Putamen (tissue), 1 donor: ENCODE results near the gene MTCH2.

Experiments used
- DNase-seq: peaks from one replicate; pipeline ENCODE4 v3.0.0-alpha.2; 2016; ENCODE audit warnings: low spot score

The MTCH2 gene

DNA sequence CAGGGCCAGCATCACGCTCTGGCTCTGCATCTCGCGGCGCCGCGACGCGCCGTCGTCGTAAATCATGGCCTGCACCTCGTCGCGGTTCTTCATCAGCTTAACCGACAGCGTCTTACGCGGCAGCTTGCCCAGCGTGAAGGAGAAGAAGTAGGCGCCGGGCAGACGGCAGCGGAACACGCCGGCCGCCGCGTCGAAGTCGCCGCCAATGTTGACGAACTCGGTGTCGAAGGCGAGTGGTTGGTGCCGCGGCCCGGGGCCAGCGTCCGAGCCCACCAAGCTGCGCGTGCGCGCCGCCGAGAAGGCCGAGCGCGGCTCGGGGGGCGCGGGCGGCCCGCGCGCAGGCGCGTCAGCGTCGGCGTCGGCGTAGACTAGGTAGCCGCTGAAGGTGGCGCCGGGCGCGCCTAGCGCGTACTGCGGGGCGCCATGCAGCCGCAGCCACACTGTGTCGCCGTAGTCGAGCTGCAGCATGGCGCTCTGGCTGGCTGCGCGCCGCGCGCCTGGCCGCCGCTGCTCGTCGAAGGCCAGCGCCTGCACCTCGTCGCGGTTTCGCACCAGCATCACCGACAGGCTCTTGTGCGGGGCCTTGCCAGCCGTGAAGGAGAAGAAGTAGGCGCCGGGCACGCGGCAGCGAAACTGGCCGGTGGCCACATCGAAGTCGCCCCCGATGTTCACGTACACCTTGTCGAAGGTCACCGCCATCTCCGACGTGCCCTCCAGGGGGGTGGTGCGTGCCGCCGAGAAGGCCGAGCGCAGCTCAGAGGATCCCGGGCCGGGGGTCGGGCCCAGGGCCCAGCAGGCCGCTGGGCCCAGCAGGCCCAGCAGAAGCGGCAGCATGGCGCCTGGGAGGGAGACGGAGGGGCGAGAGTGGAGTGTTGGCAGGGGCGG, 52.1 kb downstream of the MTCH2 start:
- no peak for DNase-seq

- no peak for DNase-seq
Observed at GRCh38 chr11:47589584-47589976, 52.8 kb downstream of the MTCH2 start.

DNA sequence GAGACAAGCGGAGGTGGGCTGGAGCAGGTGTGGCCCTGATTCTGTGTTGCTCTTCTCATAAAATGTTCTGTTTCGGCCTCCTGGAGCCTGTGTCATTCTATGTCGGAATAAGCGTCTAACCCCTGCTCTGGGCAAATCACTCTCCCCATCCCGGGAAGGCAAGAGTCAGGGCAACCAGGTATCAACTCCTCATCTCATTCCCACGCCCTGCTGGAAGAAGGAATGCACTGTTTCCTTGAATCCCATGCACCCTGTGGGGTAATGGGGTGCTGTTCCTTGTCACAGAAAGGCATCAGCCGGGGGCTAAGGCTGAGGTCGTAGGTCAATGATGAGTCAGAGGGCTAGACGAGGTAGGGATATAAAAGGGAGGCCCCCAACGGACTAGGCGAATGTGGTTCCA, 53.2 kb downstream of the MTCH2 start:
- DNase-seq, result no peak

DNA sequence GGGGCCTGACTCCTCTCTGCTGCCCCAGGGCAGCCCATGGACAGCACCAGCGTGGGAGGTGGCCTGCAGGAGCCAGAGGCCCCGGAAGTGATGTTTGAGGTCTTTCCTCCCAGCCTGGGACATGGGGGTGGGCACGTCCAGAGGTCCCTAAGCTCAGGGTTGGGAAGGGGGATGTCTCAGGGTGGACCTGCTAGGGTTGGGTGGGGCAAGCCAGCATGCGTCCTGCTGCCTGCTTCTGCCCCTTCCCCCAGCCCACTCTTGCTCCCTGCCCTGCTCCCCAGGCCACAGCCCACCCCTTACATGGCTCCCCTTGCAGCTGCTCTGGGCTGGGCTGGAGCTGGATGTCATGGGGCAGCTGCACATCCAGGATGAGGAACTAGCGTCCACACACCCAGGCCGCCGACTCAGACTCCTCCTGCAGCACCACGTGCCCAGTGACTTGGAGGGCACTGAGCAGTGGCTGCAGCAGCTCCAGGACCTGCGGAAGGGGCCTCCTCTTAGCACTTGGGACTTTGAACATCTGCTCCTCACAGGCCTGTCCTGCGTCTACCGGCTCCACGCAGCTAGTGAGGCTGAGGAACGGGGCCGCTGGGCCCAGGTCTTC, 54.5 kb downstream of the MTCH2 start:
- no peak for DNase-seq

GRCh38 chr11:47587039-47587716, 55.2 kb downstream of the MTCH2 start:
- DNase-seq, result no peak

- DNase-seq, result no peak
Observed at GRCh38 chr11:47586098-47586855, 56.1 kb downstream of the MTCH2 start, which contains the start of gene FAM180B. TSS of gene FAM180B (plus strand) at chr11:47586678. CDS start at chr11:47586769, 91 bp downstream.

DNA sequence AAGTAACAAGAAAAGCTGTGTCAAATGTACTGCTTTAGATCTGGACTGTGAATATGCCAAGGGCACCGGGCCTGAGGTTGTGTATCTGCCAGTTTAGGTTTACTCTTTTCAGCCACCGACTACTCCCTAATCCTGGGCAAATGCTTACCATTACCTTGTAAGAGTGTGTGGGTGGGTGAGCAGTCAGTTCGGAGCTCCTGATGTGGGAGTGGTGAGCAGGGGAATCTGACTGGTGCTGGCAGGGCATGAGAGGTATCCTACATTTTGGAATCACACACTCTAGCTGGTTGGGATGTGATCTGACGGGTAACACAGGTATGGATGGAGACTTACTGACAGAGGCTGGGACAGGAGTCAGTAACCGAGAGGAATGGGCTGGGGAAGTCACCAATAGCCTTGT, 58.5 kb downstream of the MTCH2 start:
- no peak for DNase-seq

DNA sequence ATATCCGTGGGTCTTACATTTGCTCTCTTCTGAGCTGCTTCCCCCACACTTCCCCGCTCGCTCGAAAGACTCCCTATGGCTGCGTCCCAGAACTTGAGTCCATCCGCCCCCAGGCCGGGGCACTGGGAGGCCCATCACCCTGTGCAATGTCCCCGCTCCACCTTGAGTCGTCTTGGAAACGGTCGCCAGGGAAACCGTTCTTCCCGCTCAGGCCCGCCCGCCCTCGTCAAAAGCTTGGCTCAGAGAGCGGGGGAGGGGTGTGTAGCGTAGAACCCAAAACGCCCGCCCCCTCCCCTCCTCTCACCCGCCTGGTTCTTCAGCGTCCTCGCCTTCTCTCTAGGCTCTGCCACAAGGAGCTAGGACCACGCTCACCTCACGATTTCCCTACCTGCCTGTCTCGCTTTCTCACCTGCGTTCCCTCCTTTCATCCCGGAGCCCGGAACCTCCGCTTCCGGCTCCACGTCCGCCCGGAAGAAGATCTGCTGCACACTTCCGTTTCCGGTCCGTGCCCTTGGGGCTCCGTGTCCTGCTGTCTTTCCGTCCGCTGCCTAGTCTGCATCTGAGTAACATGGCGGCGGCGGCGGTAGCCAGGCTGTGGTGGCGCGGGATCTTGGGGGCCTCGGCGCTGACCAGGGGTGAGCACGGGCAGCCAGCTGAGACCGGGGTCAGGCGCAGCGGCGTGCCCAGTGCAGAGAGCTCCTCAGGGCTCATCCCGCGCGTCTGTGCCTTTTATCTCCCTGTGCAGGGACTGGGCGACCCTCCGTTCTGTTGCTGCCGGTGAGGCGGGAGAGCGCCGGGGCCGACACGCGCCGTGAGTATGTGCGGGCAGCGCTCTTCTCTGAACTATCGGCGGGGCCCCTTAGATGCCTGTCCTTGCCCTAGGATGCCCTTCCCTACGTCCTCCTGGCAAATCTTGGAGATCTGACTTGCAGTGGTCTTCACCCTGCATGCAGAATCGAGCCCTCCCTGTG, 63.5 kb downstream of the MTCH2 start, which contains the start of the genes KBTBD4 and NDUFS3:
Gene KBTBD4 (minus strand): TSS at position 447 of the 971 bp plus-strand sequence. CDS start 19 bp downstream, at position 428.
Gene NDUFS3 (plus strand): TSS at position 551 of the 971 bp plus-strand sequence. CDS start 18 bp downstream, at position 569.
- peak; percentile 92 for DNase-seq

DNA sequence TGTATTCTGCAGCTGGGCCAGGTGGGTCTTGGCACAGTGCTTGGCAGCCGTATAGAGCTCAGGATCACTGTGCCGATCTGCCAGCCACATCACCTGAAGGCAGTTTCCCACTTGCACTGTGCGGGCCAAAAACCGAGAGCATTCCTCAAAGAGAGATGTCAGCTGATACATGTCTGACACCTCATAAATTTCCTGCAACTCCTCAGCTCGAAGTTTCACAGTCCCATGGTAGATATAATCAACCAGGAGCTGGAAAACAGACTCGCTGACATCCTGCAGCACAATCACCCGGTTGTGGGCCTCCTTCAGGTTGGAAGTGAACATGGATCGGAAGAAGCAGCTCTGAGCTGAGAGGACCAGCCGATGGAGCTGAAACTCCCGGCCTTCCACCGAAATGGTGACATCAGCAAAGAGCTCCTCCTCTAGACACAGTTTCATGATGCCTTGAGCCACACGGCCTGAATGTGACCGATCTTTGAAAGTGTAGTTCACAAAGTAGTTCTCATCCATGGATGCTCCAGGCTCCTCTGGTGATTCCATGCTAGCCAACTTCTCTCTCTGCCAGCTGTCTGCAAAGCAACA, 64.8 kb downstream of the MTCH2 start:
- DNase-seq, result no peak

GRCh38 chr11:47573321-47573720, 69.0 kb downstream of the MTCH2 start:
- DNase-seq, result no peak

GRCh38 chr11:47572715-47573255, 69.6 kb downstream of the MTCH2 start:
- no peak for DNase-seq

DNA sequence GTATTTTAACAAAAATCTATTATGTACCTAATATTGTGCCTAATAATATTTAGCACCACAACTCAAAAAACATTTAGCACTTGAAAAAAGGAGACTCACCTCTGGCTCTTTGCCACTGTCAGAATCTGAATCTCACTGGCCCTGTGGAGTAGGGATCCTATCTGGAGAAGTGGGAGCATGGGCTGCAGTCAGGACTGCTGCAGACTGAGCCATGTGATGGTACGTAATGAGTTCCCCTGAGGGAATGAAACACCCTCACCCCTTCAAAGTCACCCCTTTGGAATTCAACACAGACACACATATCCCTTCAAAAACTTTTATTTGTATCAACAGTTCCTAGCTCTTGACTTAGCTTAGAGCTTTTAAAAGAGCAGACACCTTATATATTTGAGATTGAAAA, 70.5 kb downstream of the MTCH2 start:
- no peak for DNase-seq

GRCh38 chr11:47571357-47571729, 71.0 kb downstream of the MTCH2 start:
- DNase-seq, result no peak

DNA sequence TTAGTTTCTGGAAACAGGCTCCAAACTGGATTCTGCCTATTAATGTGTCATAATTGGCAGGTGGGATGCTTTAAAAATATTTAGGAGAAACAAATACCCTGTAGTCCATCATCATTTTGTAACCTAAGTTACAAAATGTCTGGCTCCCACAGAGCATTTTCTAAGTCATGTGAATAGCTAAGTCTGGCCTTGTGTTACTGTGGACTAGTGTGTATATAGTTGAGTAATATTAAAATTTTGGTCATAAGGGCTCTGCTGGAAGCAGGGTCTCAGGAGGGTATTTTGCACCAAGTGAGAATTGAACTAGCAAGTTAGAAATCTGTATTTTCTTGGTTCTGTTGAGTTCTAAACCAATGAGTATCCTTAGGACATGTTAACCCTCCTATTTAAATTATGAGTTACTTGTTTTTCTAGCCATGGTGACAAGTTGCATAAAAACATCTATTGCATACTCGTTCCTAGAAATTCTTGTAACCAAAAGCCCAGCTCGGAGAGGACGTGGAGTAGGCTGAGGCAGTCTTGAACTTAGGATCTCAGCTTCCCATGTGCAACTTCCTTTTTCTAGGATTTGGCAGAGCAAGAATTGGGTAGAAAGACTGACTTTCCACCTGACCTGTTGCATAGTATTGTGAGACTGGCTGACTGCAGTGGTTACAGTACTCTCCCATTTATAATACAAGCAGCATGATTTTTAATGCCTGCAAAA, 71.6 kb downstream of the MTCH2 start:
- no peak for DNase-seq

DNA sequence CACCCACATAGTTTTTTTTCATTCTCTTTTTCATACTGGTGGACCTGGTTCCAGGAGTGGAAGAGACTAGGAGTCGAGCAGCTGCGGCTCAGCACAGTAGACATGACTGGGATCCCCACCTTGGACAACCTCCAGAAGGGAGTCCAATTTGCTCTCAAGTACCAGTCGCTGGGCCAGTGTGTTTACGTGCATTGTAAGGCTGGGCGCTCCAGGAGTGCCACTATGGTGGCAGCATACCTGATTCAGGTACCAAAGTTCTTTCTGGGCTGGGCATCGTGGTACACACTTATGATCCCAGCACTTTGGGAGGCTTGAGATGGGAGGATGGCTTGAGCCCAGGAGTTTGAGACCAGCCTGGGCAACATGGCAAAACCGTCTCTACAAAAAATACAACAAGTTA, 72.7 kb downstream of the MTCH2 start:
- no peak for DNase-seq
